ENCODE results near the gene SLC25A48.

SLC25A48 gene

DNA sequence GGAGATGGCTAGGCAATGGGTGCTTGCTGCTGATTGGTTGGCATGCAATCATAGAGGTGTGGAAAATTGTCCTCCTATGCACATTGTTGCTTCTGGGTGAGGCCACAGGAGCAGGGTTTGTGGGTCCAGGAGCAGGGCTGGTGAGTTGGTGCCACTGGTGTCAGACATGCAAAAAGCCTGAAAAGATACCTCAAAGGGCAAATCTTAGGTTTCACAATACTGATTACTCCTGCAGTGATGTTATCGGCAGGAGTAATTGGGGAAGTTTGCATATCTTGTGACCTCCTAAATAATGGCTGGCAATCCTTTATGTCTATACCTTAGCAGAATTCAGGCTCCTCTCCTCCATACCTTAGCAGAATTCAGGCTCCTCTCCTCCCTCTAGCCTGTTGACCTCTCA lies 25.2 kb downstream of the SLC25A48 start:
- no peak for DNase-seq

DNA sequence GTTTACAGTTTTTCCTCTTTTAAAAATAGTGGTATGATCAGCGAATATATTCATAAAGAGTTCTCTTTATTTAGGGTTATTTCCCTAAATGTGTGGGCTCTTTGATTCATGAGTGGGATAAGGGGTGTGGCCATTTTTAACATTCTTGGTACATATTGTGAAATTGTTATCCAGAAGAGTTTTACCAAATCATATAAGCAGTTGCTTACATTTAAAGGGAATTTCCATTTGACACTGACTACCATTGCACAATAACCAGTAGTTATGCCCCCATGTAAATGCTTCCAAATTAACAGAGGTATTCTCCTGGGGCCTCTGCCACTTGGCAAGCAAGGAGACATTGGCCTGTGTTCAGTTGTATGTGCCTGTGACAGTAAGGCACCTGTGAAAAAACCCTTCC lies 27.2 kb downstream of the SLC25A48 start:
- DNase-seq, result no peak

DNA sequence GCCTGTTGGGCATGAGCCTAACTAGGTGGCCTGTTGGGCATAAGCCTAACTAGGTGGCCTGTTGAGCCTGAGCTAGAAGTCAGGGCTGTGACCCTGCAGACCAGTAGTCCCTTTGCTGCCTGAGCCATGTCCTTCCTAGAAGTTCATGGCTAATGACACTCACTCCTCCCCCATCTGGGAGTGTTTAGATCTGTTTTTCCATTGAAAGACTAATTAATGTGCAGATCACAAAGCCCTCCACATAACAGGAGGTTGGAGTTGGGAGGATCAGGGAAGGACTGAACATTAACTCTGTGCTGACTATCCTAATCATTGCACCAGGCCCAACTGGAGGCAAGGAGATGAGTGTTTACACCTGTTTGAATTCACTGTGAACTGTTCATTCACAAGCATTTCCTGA lies 27.6 kb downstream of the SLC25A48 start:
- DNase-seq, result no peak

DNA sequence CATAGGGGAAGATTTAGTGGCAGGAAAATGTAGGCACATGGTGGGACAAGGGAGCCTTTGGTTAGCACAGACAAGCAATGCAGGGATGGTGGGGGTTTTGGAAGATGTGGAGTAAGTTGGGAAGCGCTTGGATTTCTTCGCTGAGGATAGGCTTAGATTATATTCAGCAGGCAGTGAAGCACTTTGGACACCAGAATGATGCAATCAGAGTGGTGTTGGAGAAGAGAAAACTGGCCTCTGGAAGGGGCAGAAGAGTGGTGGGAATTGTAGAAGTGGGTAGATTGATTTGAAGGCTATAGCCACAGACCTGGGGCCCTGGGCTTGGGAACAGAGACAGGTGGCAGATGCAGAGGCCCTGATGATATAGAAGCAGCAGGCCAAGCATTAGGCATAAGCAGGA lies 28.3 kb downstream of the SLC25A48 start:
- DNase-seq, result no peak

DNA sequence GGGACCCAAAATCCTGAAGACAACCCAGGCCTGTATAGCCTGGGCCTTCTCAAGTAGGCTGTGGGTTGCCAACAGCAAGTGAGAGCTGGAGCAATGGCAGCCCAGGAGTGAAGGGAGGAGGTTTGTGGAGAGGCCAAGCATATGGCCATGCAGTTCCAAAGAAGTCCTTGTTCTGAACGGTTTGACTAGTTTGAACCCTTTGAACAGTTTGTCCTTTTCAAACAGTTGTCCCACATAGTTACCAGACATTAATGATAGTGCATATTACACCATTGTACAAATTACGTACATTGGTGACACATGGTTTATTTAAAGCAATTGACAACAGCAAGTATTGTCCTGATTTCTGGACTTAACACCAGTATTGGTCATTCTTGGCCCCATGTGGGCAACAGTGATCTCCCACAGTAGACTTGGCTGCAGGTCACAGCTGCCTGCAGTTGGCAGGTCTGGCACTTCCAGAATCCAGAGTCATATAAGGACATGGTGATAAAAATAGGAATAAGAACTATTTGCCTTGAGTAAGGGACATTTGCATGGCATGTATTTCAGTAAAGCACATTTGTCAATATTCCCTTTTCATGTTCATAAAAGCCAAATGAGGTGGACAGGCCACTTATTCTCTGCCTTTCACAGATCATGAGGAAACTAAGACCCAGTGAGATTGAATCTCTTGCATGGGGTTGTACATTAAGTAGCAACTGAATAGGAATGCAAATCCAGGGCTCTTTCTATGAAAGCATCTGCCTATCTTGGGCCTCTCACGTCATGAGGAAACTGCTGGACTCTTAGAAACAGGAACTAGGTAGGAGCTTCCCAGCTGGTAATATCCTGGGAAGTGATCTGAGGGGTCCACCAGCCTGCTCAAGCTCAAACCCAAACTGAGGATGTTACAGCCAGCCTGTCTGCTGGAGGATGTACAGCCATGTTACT lies 30.3 kb downstream of the SLC25A48 start:
- no peak for DNase-seq

DNA sequence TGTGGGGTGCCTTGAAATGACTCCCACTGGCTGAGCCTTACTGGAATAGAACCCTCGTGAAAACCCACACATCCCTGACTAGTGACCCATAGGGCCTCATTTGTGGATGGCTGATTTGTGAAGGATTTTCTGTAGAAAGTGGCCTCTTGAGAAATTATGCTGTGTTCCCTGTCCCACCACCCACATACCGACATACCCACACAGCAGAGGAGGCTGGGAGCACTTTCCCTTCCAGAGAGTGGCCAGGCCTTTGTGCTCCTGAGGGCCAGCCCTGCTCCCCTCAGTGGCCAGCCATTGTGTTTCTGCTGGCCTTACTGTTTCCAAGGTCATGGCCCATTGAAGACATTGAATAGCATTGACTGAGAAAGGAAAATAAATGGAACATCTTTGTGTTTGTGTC lies 31.6 kb downstream of the SLC25A48 start:
- DNase-seq, result no peak

DNA sequence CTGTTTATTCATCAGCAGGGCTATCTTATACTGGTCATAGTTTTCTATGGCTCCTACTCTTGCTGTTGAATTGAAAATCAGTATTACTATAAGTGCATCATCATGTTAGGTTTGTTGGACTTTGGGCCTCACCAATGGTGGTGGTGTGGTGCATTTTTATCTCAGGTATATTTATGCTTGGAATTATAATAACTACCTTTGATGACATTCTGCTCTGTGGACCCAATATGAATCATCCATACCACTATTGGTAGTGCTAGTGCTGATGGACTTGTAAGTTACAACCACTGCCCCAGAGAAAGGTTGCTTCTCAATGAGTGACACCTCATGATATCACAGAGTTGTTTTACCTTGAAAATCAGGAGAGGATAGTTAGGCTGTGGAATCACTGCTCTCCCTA lies 33.1 kb downstream of the SLC25A48 start:
- no peak for DNase-seq

DNA sequence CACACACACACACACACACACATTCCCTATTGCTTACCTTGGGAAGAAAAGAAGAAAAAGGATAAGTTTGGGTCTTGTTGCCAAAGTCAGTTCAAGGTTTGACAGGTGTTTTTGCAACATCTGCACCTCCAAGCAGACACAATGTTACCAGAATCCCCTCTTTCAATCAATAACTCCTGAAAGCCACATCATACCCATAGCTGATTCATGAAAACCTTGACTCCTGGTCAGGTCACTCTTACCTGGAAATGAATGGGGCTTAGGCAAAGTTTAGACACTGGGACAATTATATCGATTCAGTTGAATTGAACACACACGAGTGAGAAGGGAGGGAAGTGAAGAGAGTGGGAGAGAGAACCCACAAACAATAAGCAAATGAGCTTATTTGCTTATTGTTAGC lies 34.2 kb downstream of the SLC25A48 start:
- DNase-seq, result no peak

DNA sequence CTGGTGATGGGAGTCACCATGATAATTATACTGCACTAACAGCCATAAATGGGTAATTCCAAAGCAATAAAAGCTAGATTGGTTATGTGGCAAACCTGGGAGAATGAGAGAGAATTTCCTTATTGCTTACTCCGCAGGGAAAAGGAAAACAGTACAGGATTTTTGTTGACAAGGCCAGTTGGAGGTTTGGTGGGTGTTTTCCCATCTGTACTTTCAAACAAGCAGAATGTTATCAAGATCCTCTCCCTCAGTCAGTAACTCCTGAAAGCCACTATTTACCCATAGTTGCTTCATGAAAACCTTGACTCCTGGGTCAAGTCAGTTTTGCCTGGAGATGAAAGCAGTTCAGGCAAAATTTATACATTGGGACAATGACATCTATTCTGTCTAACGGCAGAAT lies 34.8 kb downstream of the SLC25A48 start:
- DNase-seq, result no peak

DNA sequence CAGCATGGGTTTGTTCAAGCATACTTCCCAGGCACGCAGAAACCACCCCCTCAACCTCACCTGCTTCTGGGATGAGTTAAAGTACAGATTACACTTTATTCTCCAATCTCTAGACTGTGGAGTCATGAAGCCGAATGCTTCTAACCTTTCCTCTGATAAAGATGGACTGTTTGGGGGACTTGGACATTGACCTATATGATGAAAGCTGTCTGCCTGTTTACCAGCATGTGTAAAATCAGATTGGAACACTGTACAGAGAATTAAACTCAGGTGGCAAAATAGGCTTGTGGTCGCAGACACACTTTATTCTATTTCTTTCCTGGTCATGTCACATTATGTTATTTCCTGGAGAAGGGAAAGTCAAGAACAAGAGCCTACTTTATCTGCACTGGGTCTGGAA lies 35.5 kb downstream of the SLC25A48 start:
- DNase-seq, result no peak

DNA sequence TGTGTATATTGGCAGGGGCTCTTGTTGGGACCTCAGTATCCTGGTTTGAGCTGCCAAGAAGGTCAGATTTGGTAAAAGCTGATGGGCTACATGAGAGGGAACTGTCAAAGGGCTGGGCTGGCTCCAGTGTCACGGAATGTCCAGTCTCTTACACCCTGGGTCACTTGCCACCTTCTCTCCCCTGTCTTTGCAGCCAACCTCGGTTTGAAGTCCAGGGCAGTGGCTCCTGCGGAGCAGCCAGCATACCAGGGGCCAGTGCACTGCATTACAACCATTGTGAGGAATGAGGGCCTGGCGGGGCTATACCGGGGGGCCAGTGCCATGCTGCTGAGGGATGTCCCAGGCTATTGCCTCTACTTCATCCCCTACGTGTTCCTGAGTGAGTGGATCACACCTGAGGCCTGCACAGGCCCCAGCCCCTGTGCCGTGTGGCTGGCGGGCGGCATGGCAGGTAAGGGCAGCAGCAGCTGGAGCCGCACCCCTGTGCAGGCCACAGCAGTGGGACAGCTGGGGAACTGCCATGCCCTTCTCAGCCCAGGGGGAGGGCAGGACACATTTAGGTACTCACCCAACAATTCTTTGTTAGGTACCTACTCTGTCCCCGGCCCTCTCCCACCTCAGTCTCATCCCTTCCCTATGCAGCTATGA lies 36.9 kb downstream of the SLC25A48 start:
- no peak for DNase-seq

DNA sequence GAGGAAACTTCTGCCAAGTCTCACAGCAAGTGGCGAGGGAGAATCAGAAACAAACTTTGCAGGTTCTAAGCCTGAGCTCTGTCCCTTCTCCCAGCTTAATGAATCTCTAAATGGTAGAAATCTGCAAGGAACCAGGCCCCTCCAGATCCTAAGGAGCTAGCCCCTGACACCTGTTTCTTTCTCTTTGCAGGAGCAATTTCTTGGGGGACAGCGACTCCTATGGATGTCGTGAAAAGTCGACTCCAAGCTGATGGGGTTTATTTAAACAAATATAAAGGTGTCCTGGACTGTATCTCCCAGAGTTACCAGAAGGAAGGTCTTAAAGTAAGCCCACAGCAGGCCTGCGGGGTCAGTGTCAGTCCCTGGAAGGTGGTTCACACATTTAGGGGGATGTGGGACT lies 39.4 kb downstream of the SLC25A48 start:
- no peak for DNase-seq

DNA sequence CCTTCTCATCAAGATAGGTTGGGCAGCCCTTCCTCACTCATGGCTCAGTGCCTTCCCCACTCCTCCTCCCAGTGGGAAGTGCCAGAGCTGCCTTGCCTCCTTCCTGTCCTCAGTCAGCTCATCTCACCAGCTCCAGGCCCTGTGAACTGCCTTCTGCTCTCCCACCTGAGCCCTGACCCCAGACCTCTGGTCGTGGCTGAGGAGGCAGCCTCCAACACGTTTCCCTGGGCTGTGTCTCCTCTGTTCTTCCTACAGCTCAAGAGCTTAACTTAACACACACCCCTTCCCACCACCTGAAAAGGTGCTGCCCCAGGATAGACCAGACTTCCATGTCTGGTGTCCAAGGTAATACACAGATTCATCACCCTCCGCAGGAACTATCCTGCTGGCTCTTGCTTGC lies 40.0 kb downstream of the SLC25A48 start:
- DNase-seq, result no peak

DNA sequence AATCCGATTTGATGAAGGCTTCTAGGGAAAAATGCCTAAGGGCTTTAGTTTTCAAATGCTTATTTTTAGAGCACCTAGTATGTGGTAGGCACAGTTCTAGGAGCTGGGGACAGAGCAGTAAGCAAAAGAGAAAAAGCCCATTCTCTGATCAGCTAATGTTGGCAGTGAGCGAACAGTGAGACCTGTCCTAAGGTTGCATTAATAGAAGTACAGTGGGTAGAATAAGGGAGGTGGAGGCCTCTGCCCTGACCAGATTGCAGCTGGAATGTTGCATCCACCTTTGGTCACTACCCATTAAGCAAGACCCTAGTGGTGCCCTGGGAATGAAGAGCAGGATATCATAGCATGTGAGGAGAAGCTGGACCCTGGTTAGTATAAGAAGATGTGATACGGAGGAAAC lies 41.1 kb downstream of the SLC25A48 start:
- no peak for DNase-seq

DNA sequence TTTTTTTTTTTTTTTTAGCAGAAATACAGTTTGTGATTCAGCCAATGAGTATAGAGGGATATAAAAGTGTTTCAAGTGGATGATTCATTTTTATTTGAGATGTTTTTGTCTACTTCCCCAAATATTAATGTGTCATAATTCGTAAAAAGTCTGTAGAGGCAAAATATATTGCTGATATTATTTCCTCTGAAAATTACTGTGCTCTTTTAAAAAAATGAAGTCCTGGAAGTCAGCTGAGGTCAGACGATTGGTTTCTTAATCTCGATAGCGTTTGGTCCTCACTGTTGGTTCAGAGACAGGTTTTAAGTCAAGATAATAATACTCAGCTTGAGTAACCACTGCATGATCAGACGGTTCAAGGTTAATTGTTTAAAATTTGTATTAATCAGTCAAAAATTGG lies 41.7 kb downstream of the SLC25A48 start:
- no peak for DNase-seq

DNA sequence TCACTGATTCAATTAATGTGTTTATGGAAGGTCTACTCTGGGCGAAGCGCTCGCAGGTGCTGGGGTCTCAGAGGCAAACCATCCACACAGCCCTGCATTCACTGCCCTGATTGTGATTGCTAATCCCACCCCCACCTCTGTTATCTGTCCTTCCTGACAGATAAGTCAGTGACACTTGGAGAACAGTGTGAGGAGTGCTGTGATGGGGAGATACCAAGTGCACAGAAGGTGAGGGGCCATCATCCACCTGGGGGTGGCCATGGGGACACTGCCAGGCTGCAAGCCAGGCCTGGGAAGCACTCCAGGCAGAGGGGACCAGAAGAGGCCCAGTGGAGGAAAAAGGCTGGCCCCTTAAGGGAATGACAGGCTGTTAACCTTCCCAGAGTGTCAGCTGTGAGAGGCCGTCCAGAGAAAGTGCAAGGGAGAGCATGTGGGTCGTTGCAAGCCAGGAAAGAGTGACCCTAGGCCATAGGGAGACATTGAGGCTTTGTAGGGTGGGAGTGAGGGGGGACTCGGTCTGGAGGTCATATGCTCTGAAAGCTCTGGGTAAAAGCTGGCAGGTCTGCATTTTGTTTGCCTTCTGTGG lies 43.2 kb downstream of the SLC25A48 start:
- DNase-seq, result no peak

DNA sequence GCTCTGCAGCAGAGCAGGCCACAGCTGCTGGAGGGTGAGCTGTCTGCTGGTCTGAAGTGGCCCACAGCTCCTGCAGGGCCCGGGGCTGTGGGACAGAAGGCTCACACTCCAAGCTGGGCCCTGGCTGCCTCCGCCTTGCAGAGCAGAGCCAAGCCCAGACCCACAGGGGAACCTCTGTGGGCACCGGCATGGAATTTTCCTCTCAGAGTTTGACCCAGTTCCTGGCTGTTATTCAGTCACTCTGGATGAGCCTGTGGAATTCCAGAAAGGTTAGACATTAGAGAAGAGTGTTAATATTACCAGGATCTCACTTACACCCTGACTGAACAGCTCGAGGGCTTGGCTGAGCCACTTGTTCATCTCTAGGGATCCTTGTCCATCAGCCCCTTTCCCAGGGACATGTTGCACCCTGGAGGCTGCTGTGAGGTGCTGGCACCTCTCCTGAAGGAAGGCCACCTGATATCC lies 43.7 kb downstream of the SLC25A48 start:
- no peak for DNase-seq

DNA sequence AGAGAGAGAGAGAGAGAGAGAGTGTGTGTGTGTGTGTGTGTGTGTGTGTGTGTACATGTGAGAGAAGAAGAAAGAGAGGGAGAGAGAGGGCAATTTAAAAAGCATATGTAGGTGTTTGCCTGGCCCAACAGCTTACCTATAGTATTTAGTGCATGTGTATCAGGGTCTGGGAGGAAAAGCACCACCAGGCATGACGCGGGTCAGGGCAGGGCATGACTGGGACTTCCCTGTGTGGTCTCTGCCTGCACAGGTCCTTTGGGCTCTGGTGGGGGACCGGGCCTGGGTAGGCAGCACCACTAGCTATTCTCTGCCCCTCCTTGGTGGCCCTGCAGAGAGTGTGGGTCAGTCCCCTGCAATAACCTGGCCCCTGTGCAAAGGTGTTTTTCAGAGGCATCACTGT lies 45.1 kb downstream of the SLC25A48 start:
- DNase-seq, result no peak

DNA sequence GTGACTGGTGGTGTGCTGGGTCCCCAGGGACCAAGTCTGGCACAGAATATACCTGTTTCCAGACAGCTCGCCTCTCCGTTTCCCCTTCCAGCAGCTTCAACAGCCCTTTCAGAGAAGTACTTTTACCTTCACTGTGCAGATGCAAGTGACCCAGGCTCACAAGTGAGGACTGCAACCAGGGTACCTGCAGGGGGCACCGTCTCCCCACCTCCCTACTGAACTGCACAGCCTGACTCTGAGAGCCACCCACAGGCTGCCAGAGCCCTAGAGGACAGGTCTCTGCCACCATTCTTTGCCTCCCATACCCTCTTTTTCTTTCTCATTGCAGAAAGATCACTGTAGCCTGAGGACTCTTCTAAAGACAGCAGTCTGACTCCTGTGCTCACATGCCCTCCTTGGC lies 45.8 kb downstream of the SLC25A48 start:
- no peak for DNase-seq

DNA sequence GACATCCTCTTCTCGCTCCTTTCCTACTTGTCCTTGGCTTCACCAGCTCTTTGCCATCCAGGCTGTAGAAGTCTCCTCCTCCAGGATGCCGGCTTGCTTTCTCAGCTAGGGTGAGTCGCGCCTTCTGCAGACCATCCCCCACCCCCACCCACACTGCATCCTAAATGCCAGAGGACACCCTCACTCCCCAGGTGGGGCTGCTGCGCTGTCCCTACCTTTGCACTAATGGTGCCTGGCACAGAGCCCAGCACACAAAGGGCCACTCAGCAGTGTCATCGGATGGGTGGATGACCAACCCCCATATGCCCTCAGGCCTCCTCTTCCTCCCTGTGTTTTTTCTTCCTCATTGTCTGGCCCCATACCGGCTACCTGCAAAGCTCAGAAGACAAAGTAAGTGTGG lies 46.3 kb downstream of the SLC25A48 start:
- DNase-seq, result no peak

DNA sequence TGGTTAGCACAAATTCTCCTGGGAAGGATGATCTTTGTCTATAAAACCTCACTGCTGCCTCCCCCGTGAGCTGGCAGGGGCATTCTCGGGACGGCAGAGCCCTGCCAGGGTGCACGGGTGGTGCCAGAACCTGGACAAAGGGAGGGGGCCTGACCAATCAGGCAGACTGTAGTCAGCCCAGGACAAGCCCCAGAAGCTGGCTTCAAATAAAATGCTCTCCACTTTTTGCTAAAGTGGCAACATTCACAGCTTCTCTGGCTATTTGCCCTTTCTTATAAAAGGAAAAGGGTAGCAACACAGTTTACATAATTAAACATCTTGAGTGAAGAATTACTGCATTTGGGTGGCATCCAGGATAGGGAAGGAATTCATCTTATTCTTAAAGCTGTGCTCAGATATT lies 46.8 kb downstream of the SLC25A48 start:
- no peak for DNase-seq

DNA sequence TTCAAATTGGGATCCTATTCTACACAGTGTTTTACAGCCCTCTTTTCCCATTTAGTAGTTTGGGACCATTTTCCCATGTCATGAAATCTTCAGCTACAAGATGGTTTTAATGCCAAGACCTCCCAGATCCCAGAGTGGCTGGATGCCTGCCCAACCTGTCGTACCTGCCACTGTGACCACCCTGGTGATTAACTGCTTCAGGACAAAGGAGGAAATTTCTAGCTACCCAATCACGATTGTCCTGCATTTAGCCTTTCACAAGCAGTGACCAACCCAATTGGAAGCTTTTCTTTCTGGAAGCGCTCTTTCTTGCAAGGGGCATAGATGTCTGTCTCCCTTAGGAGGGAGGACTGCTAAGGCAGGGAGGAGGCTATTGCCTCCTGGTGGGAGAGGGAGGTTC lies 47.4 kb downstream of the SLC25A48 start:
- no peak for DNase-seq

DNA sequence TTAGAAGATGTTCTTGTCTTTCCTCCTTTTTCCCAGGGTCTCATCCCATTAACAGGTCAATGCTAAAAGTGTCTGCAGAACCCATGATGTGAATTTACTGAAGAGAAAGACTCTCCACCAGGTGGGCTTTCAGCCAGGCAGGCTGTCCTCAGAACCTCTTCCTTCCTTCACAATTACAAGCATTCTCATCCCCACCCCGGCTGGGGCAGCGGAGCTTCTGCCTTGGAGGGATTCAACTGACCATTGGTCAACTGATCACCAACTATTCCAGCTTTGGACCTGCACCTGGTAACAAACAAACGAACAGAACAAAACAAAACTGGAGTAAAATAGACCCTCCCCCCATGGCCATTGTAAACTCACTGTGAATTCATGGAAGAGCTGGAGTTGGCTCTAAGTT lies 48.6 kb downstream of the SLC25A48 start:
- DNase-seq, result no peak

DNA sequence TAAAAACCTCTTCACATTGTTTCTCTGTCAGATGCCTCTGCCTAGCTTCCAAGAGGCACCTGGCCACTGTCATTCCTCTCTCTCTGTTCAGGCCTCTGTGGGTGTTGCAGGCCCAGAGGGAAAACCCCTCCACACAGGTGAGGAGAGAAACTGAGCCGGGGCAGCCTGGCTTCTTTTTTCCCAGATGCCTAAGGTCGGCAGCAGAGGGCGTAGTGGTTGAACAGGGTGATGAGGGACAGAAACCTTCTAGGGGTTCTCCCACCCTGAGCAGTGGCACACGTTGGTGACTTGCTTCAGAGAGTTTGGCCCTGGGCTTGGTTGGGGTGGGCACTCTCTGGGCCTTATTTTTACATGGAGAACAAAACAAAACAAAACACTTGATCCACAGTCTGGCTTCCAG lies 49.0 kb downstream of the SLC25A48 start:
- DNase-seq, result no peak
